Measurements from ENCODE around the gene POPDC3.

DNA sequence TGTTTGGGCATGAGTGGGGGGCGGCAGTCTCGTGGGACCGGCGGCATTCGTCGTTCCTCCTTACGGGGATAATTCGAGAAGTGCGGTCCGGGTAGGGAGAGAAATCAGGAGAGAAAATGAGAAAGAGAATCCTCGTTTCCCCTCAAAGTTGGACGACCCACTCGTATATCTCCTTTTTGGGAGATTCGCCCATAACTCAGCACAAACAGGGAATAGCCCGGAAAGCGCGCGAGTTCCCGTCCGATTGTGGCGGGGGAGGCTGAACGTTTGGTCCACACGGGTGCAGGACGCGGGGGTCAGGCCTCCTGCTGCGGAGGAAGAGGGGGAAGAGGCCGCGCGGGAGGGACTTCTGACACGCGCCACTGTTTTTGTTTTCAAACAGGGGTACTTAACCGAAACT lies 42.4 kb downstream of the POPDC3 start:
- TF ChIP-seq ELF4 (IDR thresholded peaks at IDR 0.05) (no peak), TARDBP (IDR thresholded peaks at IDR 0.05) (no peak), SP1 (IDR thresholded peaks at IDR 0.05) (no peak), FOXA1 (IDR thresholded peaks at IDR 0.05) (no peak), ARNT (IDR thresholded peaks at IDR 0.05) (no peak), NFRKB (IDR thresholded peaks at IDR 0.05) (no peak), FOXM1 (IDR thresholded peaks at IDR 0.05; ENCODE audit: borderline replicate concordance) (no peak), HDGF (IDR thresholded peaks at IDR 0.05; ENCODE audit: borderline replicate concordance) (no peak), BHLHE40 (IDR thresholded peaks at IDR 0.05; ENCODE audit: borderline replicate concordance) (no peak)
- TF ChIP-seq, protein P1, sequence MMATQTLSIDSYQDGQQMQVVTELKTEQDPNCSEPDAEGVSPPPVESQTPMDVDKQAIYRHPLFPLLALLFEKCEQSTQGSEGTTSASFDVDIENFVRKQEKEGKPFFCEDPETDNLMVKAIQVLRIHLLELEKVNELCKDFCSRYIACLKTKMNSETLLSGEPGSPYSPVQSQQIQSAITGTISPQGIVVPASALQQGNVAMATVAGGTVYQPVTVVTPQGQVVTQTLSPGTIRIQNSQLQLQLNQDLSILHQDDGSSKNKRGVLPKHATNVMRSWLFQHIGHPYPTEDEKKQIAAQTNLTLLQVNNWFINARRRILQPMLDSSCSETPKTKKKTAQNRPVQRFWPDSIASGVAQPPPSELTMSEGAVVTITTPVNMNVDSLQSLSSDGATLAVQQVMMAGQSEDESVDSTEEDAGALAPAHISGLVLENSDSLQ (IDR thresholded peaks at IDR 0.05), result no peak

All from HEK293T (cell line).